PFSK-1 (cell line): ENCODE measurements around the gene C2.

Experiments
- TAF1 ChIP-seq: IDR thresholded peaks from 2 replicates; pipeline ENCODE4 v1.6.1; 2012; ENCODE audit warnings: low read length, control low read depth, borderline replicate concordance; ENCODE audit not compliant: insufficient read depth
- TF ChIP-seq, protein P1 (sequence below), 2 experiments: IDR thresholded peaks; 2 replicates each; pipeline versions ENCODE4 v1.6.1 to v1.8.0; 2011 to 2012; ENCODE audit warnings: low read depth in 2 of 2, low read length in 2 of 2, control low read depth in 1 of 2, inconsistent platforms in 1 of 2, mild to moderate bottlenecking in 1 of 2, moderate library complexity in 1 of 2; ENCODE audit not compliant: insufficient read depth in 1 of 2

GRCh38 chr6:31956796-31957195, 29.3 kb downstream of the C2 start:
- TF ChIP-seq, protein P1, sequence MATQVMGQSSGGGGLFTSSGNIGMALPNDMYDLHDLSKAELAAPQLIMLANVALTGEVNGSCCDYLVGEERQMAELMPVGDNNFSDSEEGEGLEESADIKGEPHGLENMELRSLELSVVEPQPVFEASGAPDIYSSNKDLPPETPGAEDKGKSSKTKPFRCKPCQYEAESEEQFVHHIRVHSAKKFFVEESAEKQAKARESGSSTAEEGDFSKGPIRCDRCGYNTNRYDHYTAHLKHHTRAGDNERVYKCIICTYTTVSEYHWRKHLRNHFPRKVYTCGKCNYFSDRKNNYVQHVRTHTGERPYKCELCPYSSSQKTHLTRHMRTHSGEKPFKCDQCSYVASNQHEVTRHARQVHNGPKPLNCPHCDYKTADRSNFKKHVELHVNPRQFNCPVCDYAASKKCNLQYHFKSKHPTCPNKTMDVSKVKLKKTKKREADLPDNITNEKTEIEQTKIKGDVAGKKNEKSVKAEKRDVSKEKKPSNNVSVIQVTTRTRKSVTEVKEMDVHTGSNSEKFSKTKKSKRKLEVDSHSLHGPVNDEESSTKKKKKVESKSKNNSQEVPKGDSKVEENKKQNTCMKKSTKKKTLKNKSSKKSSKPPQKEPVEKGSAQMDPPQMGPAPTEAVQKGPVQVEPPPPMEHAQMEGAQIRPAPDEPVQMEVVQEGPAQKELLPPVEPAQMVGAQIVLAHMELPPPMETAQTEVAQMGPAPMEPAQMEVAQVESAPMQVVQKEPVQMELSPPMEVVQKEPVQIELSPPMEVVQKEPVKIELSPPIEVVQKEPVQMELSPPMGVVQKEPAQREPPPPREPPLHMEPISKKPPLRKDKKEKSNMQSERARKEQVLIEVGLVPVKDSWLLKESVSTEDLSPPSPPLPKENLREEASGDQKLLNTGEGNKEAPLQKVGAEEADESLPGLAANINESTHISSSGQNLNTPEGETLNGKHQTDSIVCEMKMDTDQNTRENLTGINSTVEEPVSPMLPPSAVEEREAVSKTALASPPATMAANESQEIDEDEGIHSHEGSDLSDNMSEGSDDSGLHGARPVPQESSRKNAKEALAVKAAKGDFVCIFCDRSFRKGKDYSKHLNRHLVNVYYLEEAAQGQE (IDR thresholded peaks at IDR 0.05; ENCODE audit: insufficient read depth in 1 of 2, low read depth in 2 of 2, low read length in 2 of 2): no peak
- TF ChIP-seq TAF1: no peak
